Hepatocyte (in vitro differentiated cells): ENCODE measurements around the gene ANO2. TPM values are rescaled to one million over a fixed set of nuclear protein-coding genes. Genes with fewer than 3 reads are reported as not detected.

Source experiments
- DNase-seq: peaks from one replicate; pipeline ENCODE4 v3.0.0-alpha.2; 2016; ENCODE audit warnings: low spot score
- H2AFZ ChIP-seq: fragments of 200-600 bp; sonication (generic); 2 replicates; pipeline ENCODE4 v1.6.0; 2016; ENCODE audit warnings: antibody characterized with exemption, mild to moderate bottlenecking
- H3K27ac ChIP-seq: fragments of 200-600 bp; sonication (generic); 2 replicates; pipeline ENCODE4 v1.5.1; 2016; ENCODE audit warnings: mild to moderate bottlenecking
- H3K27me3 ChIP-seq: fragments of 200-600 bp; sonication (generic); 2 replicates; pipeline ENCODE4 v1.6.1; 2016
- H3K36me3 ChIP-seq: fragments of 200-600 bp; sonication (generic); replicated peaks from 2 replicates; pipeline ENCODE4 v1.5.1; 2016; ENCODE audit warnings: low read depth; ENCODE audit not compliant: insufficient read depth
- H3K4me1 ChIP-seq: fragments of 200-600 bp; sonication (generic); 2 replicates; pipeline ENCODE4 v1.5.1; 2016; ENCODE audit warnings: mild to moderate bottlenecking, moderate library complexity; ENCODE audit not compliant: insufficient read depth
- H3K4me2 ChIP-seq: fragments of 200-600 bp; sonication (generic); 2 replicates; pipeline ENCODE4 v1.6.0; 2016
- H3K4me3 ChIP-seq: fragments of 200-600 bp; sonication (generic); 2 replicates; pipeline ENCODE4 v1.5.1; 2016; ENCODE audit warnings: mild to moderate bottlenecking
- H3K79me2 ChIP-seq: fragments of 200-600 bp; sonication (generic); 2 replicates; pipeline ENCODE4 v1.6.0; 2017; ENCODE audit warnings: mild to moderate bottlenecking
- H3K9me2 ChIP-seq: fragments of 200-600 bp; sonication (generic); replicated peaks from 2 replicates; pipeline ENCODE4 v1.6.0; 2017; ENCODE audit warnings: mild to moderate bottlenecking; ENCODE audit not compliant: insufficient read depth
- H3K9me3 ChIP-seq: fragments of 200-600 bp; sonication (generic); 2 replicates; pipeline ENCODE4 v1.5.1; 2016; ENCODE audit warnings: low read depth, mild to moderate bottlenecking
- H4K20me1 ChIP-seq: fragments of 200-600 bp; sonication (generic); 2 replicates; pipeline ENCODE4 v1.6.0; 2016; ENCODE audit warnings: mild to moderate bottlenecking; ENCODE audit not compliant: insufficient read depth, poor library complexity, severe bottlenecking
- CTCF ChIP-seq: fragments of 200-600 bp; sonication (generic); IDR thresholded peaks from 2 replicates; pipeline ENCODE4 v1.5.1; 2016; ENCODE audit warnings: antibody characterized with exemption, mild to moderate bottlenecking; ENCODE audit not compliant: poor library complexity
- EZH2 ChIP-seq: fragments of 200-600 bp; sonication (generic); IDR thresholded peaks from 2 replicates; pipeline ENCODE4 v1.6.1; 2016; ENCODE audit warnings: antibody characterized with exemption, mild to moderate bottlenecking, borderline replicate concordance
- EZH2phosphoT487 ChIP-seq: fragments of 200-600 bp; sonication (generic); IDR thresholded peaks from one replicate; pipeline ENCODE4 v1.6.1; 2018; ENCODE audit warnings: antibody characterized with exemption, mild to moderate bottlenecking, low read depth, moderate library complexity; ENCODE audit not compliant: unreplicated experiment, severe bottlenecking
- WGBS: methylation state at CpG from one replicate; pipeline ENCODE4 v1.1.6; 2016; ENCODE audit warnings: low lambda C conversion rate; ENCODE audit errors: missing lambda C conversion rate; 5-methylcytosine and 5-hydroxymethylcytosine counted together
- polyA plus RNA-seq: library from polyadenylated mRNA; unstranded; fragments of >200 nt; fragmentation: Nextera tagmentation; extraction: Ambion mirVana; gene quantifications from 2 replicates; pipeline ENCODE4 v1.2.1, GENCODE V29; 2016
- total RNA-seq: library from RNA; depleted of rRNA; stranded (reverse); fragments of >200 nt; gene quantifications from 2 replicates; pipeline ENCODE4 v1.2.3, GENCODE V29; 2014

ANO2 gene
- total and polyA plus RNA-seq, 2 experiments from 2014 or later, result 1.0 to 1.9 TPM

DNA sequence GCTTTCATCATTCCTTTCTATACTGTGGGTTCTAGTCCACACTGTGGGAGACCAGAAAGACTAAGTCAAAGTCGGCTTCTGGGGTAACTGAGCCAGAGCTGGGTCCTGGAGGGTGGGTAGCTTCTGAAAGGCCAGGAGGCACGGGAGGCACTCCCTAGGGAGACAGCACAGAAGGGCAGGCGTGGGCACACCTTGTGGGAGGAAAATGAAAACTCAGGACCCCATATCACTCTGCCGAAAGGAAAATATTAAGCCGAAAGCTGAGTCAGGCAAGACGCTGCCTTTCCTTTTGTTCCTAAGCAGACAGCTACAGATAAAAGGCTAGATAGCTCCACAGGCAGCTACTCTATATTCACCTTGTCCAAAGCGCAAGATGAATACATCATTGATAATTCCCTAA, 20.7 kb downstream of the ANO2 start:
- Histone ChIP-seq H3K4me1 (no peaks in the 10 kb centered on the region), H3K4me2 (no peak overlapping the region), H3K27me3 (peaks cover 18% of the 10 kb centered on the region), H3K27ac (no peak overlapping the region), H3K9me3 (no peaks in the 10 kb centered on the region), H2AFZ (no peak overlapping the region), H3K36me3 (no peaks in the 10 kb centered on the region), H3K79me2 (no peaks in the 10 kb centered on the region), H4K20me1 (no peaks in the 10 kb centered on the region), H3K4me3 (no peak overlapping the region), H3K9me2 (no peaks in the 10 kb centered on the region)
- TF ChIP-seq EZH2 (no peak), EZH2phosphoT487 (no peak), CTCF (no peak)
- DNase-seq, result no peak
- WGBS, result 56% methylated on average over 7 of the region's 7 CpGs

GRCh38 chr12:5923751-5924150, 21.3 kb downstream of the ANO2 start:
- Histone ChIP-seq H3K4me3 (no peak overlapping the region), H3K27me3 (peaks cover 18% of the 10 kb centered on the region), H2AFZ (no peak overlapping the region), H3K9me2 (no peaks in the 10 kb centered on the region), H3K79me2 (no peaks in the 10 kb centered on the region), H3K9me3 (no peaks in the 10 kb centered on the region), H3K27ac (no peak overlapping the region), H3K4me1 (no peaks in the 10 kb centered on the region), H3K36me3 (no peaks in the 10 kb centered on the region), H3K4me2 (no peak overlapping the region), H4K20me1 (no peaks in the 10 kb centered on the region)
- DNase-seq, result no peak
- 61% methylated on average over 5 of the region's 5 CpGs for WGBS
- TF ChIP-seq CTCF (no peak), EZH2 (no peak), EZH2phosphoT487 (no peak)

GRCh38 chr12:5923043-5923605, 21.9 kb downstream of the ANO2 start:
- Histone ChIP-seq H3K4me1 (no peaks in the 10 kb centered on the region), H3K27me3 (peaks cover 18% of the 10 kb centered on the region), H3K36me3 (no peaks in the 10 kb centered on the region), H3K4me2 (no peak overlapping the region), H3K9me2 (no peaks in the 10 kb centered on the region), H4K20me1 (no peaks in the 10 kb centered on the region), H2AFZ (no peak overlapping the region), H3K9me3 (no peaks in the 10 kb centered on the region), H3K4me3 (no peak overlapping the region), H3K27ac (no peak overlapping the region), H3K79me2 (no peaks in the 10 kb centered on the region)
- WGBS, result 68% methylated on average over 11 of the region's 14 CpGs
- no peak for DNase-seq
- TF ChIP-seq CTCF (no peak), EZH2phosphoT487 (no peak), EZH2 (no peak)
